B cell (primary cell): ENCODE results near the gene DNASE1L2. TPM values are rescaled to one million over a fixed set of nuclear protein-coding genes. Genes with fewer than 3 reads are reported as not detected.

Experiments
- ATAC-seq: fragments of 200-7000 bp; cut with Tn5 transposase; one replicate; pipeline ENCODE4 v1.10.0; 2021; ENCODE audit warnings: low read depth, mild to moderate bottlenecking, moderate number of reproducible peaks, moderate library complexity
- CTCF ChIA-PET: fragments of 350-600 bp; sonication (Branson Sonifier 250); formaldehyde crosslinking; loops from one replicate; lab custom pipeline; 2021; ENCODE audit warnings: antibody characterized with exemption, inconsistent platforms; lab: Charles Lee
- POLR2A ChIA-PET: fragments of 350-600 bp; sonication (Branson Sonifier 250); formaldehyde crosslinking; loops from one replicate; lab custom pipeline; 2021; ENCODE audit warnings: antibody characterized with exemption; lab: Charles Lee
- DNase-seq: peaks from one replicate; pipeline ENCODE4 v3.0.0; 2013
- H2AFZ ChIP-seq: 2 replicates; pipeline ENCODE4 v1.6.1; 2012; ENCODE audit warnings: mild to moderate bottlenecking, low read depth, low read length; ENCODE audit not compliant: insufficient read depth, poor library complexity, severe bottlenecking
- H3K27ac ChIP-seq, 2 donors: 1 replicate in 1 of 2; 2 replicates in 1 of 2; pipeline ENCODE4 v1.5.1; 2012 to 2013; ENCODE audit warnings: low read length in 2 of 2, mild to moderate bottlenecking in 2 of 2, moderate library complexity in 1 of 2
- H3K27me3 ChIP-seq, 4 experiments: fragments of 200-600 bp in 1 of 4; sonication (generic) in 1 of 4; replicated peaks in 1 of 4; 1 replicate in 2 of 4; 2 replicates in 2 of 4; pipeline versions ENCODE4 v1.6.1 to v1.7.0; 2013 to 2016; ENCODE audit warnings: low read length in 3 of 4, mild to moderate bottlenecking in 2 of 4, mixed read lengths in 1 of 4, moderate library complexity in 1 of 4; ENCODE audit not compliant: insufficient read depth in 4 of 4, control insufficient read depth in 3 of 4; ENCODE audit errors: control extremely low read depth in 1 of 4
- H3K36me3 ChIP-seq, 2 experiments: replicated peaks in 1 of 2; 1 replicate in 1 of 2; 2 replicates in 1 of 2; pipeline versions ENCODE4 v1.6.1 to v1.7.1; 2013; ENCODE audit warnings: low read length in 1 of 2; ENCODE audit not compliant: insufficient read depth in 2 of 2, control insufficient read depth in 1 of 2; ENCODE audit errors: control extremely low read depth in 1 of 2, extremely low read depth in 1 of 2
- H3K4me1 ChIP-seq, 2 donors: fragments of 200-600 bp in 1 of 2; sonication (generic) in 1 of 2; 1 replicate in 1 of 2; 2 replicates in 1 of 2; pipeline versions ENCODE4 v1.5.1 to v1.6.1; 2013 to 2017; ENCODE audit warnings: low read length in 2 of 2; ENCODE audit not compliant: control insufficient read depth in 2 of 2, insufficient read depth in 2 of 2
- H3K4me2 ChIP-seq: replicated peaks from 2 replicates; pipeline ENCODE3; 2012; ENCODE audit warnings: mild to moderate bottlenecking, low read depth, low read length; ENCODE audit not compliant: poor library complexity, severe bottlenecking
- H3K4me3 ChIP-seq, 5 experiments: fragments of 200-600 bp in 1 of 5; sonication (generic) in 1 of 5; 1 replicate in 3 of 5; 2 replicates in 2 of 5; pipeline versions ENCODE4 v1.5.1 to v1.7.0; 2011 to 2016; ENCODE audit warnings: low read length in 4 of 5, mild to moderate bottlenecking in 4 of 5, low read depth in 2 of 5, control low read depth in 1 of 5, moderate library complexity in 1 of 5; ENCODE audit not compliant: insufficient read depth in 1 of 5; ENCODE audit errors: control extremely low read depth in 1 of 5, extremely low read depth in 1 of 5
- H3K79me2 ChIP-seq: fragments of 200-600 bp; sonication (generic); one replicate; pipeline ENCODE4 v1.6.0; 2016; ENCODE audit warnings: low read length; ENCODE audit not compliant: control insufficient read depth, insufficient read depth
- H3K9ac ChIP-seq: fragments of 200-600 bp; sonication (generic); 2 replicates; pipeline ENCODE4 v1.6.1; 2017; ENCODE audit warnings: mild to moderate bottlenecking, low read length, moderate library complexity
- H3K9me3 ChIP-seq, 3 donors: one replicate each; pipeline versions ENCODE4 v1.6.1 to v1.7.1; 2013; ENCODE audit warnings: low read length in 2 of 3; ENCODE audit not compliant: control insufficient read depth in 2 of 3, insufficient read depth in 1 of 3; ENCODE audit errors: control extremely low read depth in 1 of 3
- H4K20me1 ChIP-seq: 2 replicates; pipeline ENCODE4 v1.6.0; 2012; ENCODE audit warnings: mild to moderate bottlenecking, low read length; ENCODE audit not compliant: insufficient read depth, control insufficient read depth, poor library complexity, severe bottlenecking
- H3K27ac Mint-ChIP-seq: one replicate; pipeline ENCODE4 v1.8.0; 2021; ENCODE audit warnings: mixed read lengths
- H3K27me3 Mint-ChIP-seq: one replicate; pipeline ENCODE4 v1.8.0; 2021; ENCODE audit warnings: mixed read lengths
- H3K4me1 Mint-ChIP-seq: one replicate; pipeline ENCODE4 v1.8.0; 2021; ENCODE audit warnings: mixed read lengths
- H3K4me3 Mint-ChIP-seq: one replicate; pipeline ENCODE4 v1.8.0; 2021; ENCODE audit warnings: mixed read lengths
- H3K9me3 Mint-ChIP-seq: one replicate; pipeline ENCODE4 v1.8.0; 2022; ENCODE audit warnings: mixed read lengths; ENCODE audit not compliant: insufficient read depth
- EZH2 ChIP-seq: IDR thresholded peaks from 2 replicates; pipeline ENCODE4 v1.6.1; 2012; ENCODE audit warnings: borderline replicate concordance, low read depth, mild to moderate bottlenecking, moderate library complexity, low read length; ENCODE audit not compliant: insufficient read depth, poor library complexity, severe bottlenecking
- WGBS: methylation state at CpG from one replicate; pipeline ENCODE4 v1.1.5; 2013; ENCODE audit warnings: missing lambda C conversion rate; ENCODE audit not compliant: insufficient coverage; 5-methylcytosine and 5-hydroxymethylcytosine counted together
- intact Hi-C: fragments of 100-400 bp; cut with micrococcal nuclease; formaldehyde crosslinking; loops from one replicate; pipeline ENCODE4 v1.10.0; 2022
- polyA plus RNA-seq: library from polyadenylated mRNA; depleted of rRNA; stranded (reverse); fragments of >200 nt; gene quantifications from 2 replicates; pipeline ENCODE4 v1.2.3, GENCODE V29; 2012
- total RNA-seq, 2 donors: library from RNA; stranded (reverse); fragments of 120-200 nt in 1 of 2; gene quantifications; 1 replicate in 1 of 2; 2 replicates in 1 of 2; pipeline versions ENCODE4 v1.2.3 to v1.2.4, GENCODE V29; 2013 to 2022
- TF ChIP-seq, protein P1 (sequence below): fragments of 200-600 bp; IDR thresholded peaks from one replicate; pipeline ENCODE4 v1.8.0; 2022; ENCODE audit warnings: antibody characterized with exemption, mild to moderate bottlenecking

Gene DNASE1L2
- total and polyA plus RNA-seq, 2 donors (not counting 1 experiment from before 2014, with no cell fraction given): 1.1 to 1.6 TPM

DNA sequence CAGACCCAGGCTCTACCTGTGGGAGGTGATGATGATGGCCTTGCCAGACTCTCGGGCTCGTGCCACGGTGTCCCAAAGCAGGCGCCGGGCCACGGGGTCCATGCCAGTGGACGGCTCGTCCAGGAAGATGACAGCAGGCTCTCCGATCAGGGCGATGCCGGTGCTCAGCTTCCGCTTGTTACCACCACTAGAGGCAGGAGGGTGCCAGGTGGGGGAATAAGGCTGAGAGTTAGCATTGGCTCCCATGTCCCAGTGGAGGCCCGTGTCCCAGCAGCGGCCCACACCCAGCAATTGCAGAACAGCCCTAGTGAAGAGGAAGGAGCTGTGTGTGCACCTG is 42.0 kb downstream of the DNASE1L2 start:
- Mint-ChIP-seq H3K9me3 (no peaks in the 10 kb centered on the region), H3K27me3 (no peaks in the 10 kb centered on the region), H3K27ac (no peak overlapping the region), H3K4me1 (no peaks in the 10 kb centered on the region), H3K4me3 (no peak overlapping the region)
- Histone ChIP-seq H3K4me2 (no peak overlapping the region), H3K4me1 (no peaks in the 10 kb centered on the region), H3K9me3 (no peaks in the 10 kb centered on the region), H4K20me1 (no peaks in the 10 kb centered on the region), H3K27ac (no peak overlapping the region), H3K79me2 (no peaks in the 10 kb centered on the region), H3K27me3 (no peaks in the 10 kb centered on the region), H3K36me3 (no peaks in the 10 kb centered on the region), H3K9ac (no peak overlapping the region), H3K4me3 (no peak overlapping the region), H2AFZ (no peak overlapping the region)
- no peak for TF ChIP-seq EZH2
- TF ChIP-seq, protein P1, sequence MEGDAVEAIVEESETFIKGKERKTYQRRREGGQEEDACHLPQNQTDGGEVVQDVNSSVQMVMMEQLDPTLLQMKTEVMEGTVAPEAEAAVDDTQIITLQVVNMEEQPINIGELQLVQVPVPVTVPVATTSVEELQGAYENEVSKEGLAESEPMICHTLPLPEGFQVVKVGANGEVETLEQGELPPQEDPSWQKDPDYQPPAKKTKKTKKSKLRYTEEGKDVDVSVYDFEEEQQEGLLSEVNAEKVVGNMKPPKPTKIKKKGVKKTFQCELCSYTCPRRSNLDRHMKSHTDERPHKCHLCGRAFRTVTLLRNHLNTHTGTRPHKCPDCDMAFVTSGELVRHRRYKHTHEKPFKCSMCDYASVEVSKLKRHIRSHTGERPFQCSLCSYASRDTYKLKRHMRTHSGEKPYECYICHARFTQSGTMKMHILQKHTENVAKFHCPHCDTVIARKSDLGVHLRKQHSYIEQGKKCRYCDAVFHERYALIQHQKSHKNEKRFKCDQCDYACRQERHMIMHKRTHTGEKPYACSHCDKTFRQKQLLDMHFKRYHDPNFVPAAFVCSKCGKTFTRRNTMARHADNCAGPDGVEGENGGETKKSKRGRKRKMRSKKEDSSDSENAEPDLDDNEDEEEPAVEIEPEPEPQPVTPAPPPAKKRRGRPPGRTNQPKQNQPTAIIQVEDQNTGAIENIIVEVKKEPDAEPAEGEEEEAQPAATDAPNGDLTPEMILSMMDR: no peak
- ATAC-seq: no peak
- intact Hi-C loops: no loop called here
- ChIA-PET POLR2A (no interaction called here), CTCF (no interaction called here)
- DNase-seq: no peak
- 97% methylated on average over 14 of the region's 14 CpGs for WGBS

DNA sequence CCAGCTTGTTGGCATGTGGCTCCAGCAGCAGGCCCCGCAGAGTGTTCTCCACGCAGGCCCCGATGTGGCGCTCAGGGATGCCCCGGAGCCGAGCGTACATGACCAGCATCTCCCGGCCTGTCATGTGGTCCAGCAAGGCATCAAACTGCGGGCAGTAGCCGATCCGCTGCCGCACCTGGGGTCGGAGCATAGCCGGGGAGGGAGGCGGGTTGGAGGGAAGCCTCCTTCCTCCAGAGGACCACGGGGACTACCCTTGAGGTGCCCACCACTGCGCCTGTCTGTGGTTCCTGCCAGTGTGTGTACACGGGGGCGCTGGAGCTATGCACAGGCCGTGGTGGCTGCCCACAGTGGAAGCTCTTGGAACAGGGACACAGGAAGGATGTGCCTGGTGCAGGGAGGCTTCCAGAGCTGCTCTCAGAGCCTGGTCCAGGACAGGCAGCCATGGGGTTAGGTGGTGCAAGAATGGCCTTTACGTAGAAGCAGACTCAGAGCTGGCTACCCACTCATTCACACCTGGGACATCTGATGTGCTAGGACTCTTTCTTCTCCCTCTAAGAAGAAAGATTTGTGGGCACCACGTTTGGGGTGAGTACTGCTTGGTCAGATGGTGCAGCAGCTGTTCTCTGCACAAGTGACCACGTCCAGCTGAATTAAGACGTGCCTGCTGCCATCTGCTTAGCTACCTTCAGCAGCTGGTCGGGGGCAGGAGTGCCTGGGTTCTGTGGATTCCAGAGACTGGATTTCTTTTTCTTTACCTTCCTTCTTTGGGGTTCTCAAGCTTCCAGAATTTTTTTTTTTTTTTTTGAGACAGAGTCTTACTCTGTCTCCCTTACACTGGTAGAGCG is 42.9 kb downstream of the DNASE1L2 start:
- H3K9me3 Mint-ChIP-seq: no peaks in the 10 kb centered on the region
- WGBS: 92% methylated on average over 26 of the region's 26 CpGs
- Histone ChIP-seq H3K27me3 (no peaks in the 10 kb centered on the region), H3K4me2 (no peak overlapping the region), H2AFZ (no peak overlapping the region), H3K27ac (no peak overlapping the region), H3K36me3 (no peaks in the 10 kb centered on the region), H3K4me3 (no peak overlapping the region), H3K9me3 (no peaks in the 10 kb centered on the region), H3K79me2 (no peaks in the 10 kb centered on the region), H4K20me1 (no peaks in the 10 kb centered on the region), H3K9ac (no peak overlapping the region), H3K4me1 (no peaks in the 10 kb centered on the region)
- H3K4me1 Mint-ChIP-seq: no peaks in the 10 kb centered on the region
- intact Hi-C loops: no loop called here
- no peaks in the 10 kb centered on the region for H3K27me3 Mint-ChIP-seq
- no peak overlapping the region for H3K4me3 Mint-ChIP-seq
- no peak for TF ChIP-seq EZH2
- TF ChIP-seq, protein P1: no peak
- POLR2A ChIA-PET: interaction anchor here (0.7 kb wide), 1 partner anchor 697 kb away, joined by 3 read pairs; no protein-coding TSS in a partner anchor
- CTCF ChIA-PET: interaction anchor here (0.6 to 0.7 kb wide), 2 partner anchors 134 to 355 kb away, joined by 4 read pairs; no protein-coding TSS in a partner anchor
- no peak overlapping the region for H3K27ac Mint-ChIP-seq
- DNase-seq (no peak), ATAC-seq (no peak)
